NCI-H460 (cell line): ENCODE data around the gene ENOX1. TPM values are rescaled to one million over a fixed set of nuclear protein-coding genes. Genes with fewer than 3 reads are reported as not detected.

Source experiments
- DNase-seq: peaks from one replicate; pipeline ENCODE4 v3.0.0-alpha.2; 2016; ENCODE audit warnings: low read depth; ENCODE audit errors: extremely low read depth
- total RNA-seq: library from RNA; depleted of rRNA; stranded (reverse); fragments of >200 nt; shearing (Covaris generic); gene quantifications from 2 replicates; pipeline ENCODE4 v1.2.3, GENCODE V29; 2014

ENOX1 gene
- total RNA-seq, 1 experiment from 2014 or later, result 7.6 TPM

GRCh38 chr13:43333176-43333575 lies 453.6 kb downstream of the ENOX1 start:
- DNase-seq, result no peak

GRCh38 chr13:43331672-43332071 lies 455.1 kb downstream of the ENOX1 start:
- DNase-seq, result no peak

- DNase-seq, result no peak
Observed at GRCh38 chr13:43329702-43330101, 457.1 kb downstream of the ENOX1 start.

- DNase-seq, result no peak
Observed at GRCh38 chr13:43328907-43329306, 457.9 kb downstream of the ENOX1 start.

GRCh38 chr13:43326100-43326499 lies 460.7 kb downstream of the ENOX1 start:
- DNase-seq, result no peak

GRCh38 chr13:43325636-43326035 lies 461.1 kb downstream of the ENOX1 start:
- no peak for DNase-seq

GRCh38 chr13:43324129-43324528 lies 462.6 kb downstream of the ENOX1 start:
- no peak for DNase-seq

- DNase-seq, result no peak
Observed at GRCh38 chr13:43319617-43320444, 466.9 kb downstream of the ENOX1 start.

- DNase-seq, result no peak
Observed at GRCh38 chr13:43316946-43317353, 469.8 kb downstream of the ENOX1 start.

GRCh38 chr13:43316281-43316680 lies 470.5 kb downstream of the ENOX1 start:
- DNase-seq, result no peak

GRCh38 chr13:43315522-43315921 lies 471.2 kb downstream of the ENOX1 start:
- no peak for DNase-seq

GRCh38 chr13:43309311-43309710 lies 477.5 kb downstream of the ENOX1 start:
- no peak for DNase-seq

- peak; percentile 47 for DNase-seq
Observed at GRCh38 chr13:43307921-43308433, 478.8 kb downstream of the ENOX1 start.

- no peak for DNase-seq
Observed at GRCh38 chr13:43307221-43307920, 479.4 kb downstream of the ENOX1 start.

GRCh38 chr13:43306372-43306771 lies 480.4 kb downstream of the ENOX1 start:
- DNase-seq, result no peak

GRCh38 chr13:43305416-43305815 lies 481.4 kb downstream of the ENOX1 start:
- DNase-seq, result no peak

GRCh38 chr13:43304945-43305344 lies 481.8 kb downstream of the ENOX1 start:
- DNase-seq, result no peak

GRCh38 chr13:43304449-43304848 lies 482.3 kb downstream of the ENOX1 start:
- no peak for DNase-seq

- DNase-seq, result peak; percentile 57
Observed at GRCh38 chr13:43303033-43303729, 483.6 kb downstream of the ENOX1 start.

GRCh38 chr13:43301346-43301969 lies 485.3 kb downstream of the ENOX1 start:
- no peak for DNase-seq

- no peak for DNase-seq
Observed at GRCh38 chr13:43300865-43301264, 485.9 kb downstream of the ENOX1 start.
